Stimulated activated CD4-positive, alpha-beta T cell treated with anti-CD3 and anti-CD28 coated beads, TNF-alpha, amount 100 ng/mL, for 1 hour (primary cell): ENCODE data around the gene NSMF.

Experiments used
- DNase-seq, 3 donors: peaks; one replicate each; pipeline ENCODE4 v3.0.0-alpha.2; 2020; ENCODE audit warnings: low read depth in 3 of 3, low spot score in 1 of 3

NSMF gene

DNA sequence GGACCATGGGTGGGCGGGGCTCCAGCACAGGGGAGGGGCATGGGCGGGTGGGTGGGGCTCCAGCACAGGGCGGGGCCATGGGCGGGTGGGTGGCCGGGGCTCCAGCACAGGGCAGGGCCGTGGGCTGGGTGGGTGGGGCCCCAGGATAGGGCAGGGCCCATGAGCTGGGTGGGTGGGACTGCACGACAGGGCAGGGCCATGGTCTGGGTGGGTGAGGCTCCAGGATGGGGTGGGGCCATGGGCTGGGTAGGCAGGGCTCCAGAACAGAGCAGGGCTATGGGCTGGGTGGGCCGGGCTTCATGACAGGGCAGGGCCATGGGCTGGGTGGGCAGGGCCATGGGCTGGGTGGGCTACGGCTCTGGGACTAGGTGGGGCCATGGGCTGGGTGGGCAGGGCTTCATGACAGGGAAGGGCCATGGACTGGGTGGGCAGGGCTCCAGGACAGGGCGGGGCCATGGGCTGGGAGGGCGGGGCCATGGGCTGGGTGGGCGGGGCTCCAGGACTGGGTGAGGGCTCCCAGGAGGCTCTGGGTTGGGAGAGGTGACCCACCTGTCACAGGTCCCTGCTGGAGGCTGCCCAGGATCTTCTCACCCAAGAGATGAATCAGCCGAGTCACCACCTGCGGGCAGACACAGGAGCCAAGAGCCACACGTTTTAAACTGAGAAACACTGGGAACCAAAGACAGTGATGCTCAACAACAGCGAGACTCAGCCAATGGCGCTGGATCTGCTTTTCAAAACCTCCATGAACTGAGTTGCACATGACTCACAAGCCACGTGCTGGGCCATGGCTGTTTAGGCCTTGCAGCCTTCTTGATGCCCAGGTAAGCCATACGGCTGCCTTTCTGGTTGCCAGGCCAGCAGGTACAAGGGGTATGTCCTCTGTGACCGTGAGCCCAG lies 33.6 kb upstream of the NSMF start:
- no peak for DNase-seq

GRCh38 chr9:137491735-137492432 lies 32.8 kb upstream of the NSMF start:
- DNase-seq, result no peak

DNA sequence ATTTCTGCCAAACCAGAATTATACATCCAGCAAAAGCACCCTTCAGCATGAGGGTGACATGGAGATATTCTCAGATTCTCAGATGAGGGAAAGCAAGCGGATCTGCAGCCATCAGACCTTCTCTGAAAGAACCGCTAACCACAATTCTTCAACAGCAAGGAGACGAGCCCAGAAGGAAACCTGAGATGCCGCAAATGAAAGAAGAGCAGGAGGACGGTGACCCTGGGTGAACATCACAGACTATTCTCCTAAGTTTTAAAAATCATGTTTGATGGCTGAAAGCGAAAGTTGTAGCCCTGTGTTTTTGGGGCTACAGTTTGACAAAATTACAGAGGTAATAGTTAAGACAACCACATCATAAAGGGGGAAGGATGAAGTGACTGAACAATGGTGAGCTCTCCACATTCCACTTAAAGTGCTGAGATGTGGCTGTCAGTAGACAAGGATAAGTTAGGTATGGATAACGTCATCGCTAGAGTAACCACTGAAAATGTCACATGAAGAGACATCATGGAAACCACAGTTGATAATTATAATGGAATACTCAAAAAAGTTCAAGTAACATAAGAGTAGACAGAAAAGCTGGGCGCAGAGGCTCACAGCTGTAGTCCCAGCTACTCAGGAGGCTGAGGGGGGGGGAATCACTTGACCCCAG lies 31.5 kb upstream of the NSMF start:
- DNase-seq, result no peak

DNA sequence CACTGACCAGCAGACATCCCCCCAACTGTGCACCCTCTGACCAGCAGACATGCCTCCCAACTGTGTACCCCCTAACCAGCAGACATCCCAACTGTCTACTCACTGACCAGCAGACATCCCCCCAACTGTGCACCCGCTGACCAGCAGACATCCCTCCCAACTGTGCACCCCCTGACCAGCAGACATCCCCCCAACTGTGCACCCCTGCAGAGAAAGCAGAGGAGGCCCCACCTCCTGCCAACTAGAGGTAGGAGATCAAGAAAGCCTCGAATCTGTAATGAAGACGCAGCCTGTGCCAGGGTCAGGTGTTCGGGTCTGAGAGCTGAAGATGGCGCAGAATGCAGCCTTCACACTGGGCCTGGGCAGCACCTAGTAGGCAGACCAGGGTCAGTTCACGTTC lies 29.8 kb upstream of the NSMF start:
- no peak for DNase-seq

DNA sequence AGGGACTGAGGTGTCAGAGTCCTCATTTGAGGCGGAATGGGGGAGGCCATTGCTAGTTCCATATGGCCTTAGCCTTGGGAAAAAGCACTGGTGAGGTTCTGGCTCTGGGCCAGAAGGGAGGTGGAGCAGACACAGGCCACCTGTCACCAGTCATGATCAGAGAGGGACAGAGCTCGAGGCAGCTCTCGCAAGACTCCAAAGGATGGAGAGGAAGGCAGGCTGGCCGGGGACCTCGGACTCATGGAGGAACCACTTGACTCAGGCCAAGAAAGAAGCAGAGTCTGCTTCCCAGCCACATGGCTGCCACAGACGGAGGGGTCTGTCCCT lies 29.2 kb upstream of the NSMF start:
- no peak for DNase-seq

DNA sequence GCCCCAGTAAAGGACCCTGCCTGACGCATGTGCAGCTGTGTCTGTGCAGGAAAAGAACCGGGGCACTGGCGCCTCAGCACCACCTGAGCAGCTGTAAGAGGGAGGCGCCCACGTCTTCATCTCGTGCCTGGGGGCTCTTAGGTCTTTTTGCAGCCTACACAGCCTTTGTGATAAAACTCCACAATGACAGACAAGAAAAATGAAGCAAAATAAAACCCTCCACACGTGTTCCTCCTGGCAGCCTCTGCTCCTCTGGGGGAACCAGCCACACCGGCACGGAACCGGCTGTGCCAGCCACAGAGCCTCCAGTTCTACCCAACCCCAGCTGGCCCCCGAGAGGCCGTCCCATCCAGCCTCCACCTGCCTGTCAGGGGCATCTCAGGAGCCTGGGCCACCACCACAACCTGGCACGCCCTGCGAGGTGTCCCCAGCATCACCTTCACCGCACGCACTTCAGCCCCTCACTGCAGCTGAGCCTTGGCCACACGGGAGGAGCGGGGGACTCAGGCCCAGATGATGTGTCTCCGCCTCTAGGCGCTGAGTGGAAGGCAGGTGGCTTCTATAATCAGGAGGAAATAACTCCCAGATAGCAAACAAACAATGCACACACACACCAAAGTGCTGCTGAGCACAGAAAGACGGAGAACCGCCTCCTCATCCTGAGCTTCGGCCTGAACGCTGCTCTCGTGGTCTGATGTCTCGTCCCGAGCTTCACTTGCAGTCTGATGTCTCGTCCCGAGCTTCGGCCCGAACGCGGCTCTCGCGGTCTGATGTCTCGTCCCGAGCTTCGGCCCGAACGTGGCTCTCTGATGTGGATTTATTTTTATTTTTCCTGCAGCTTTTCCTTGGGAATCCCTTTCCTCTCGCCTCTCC lies 28.6 kb upstream of the NSMF start:
- no peak for DNase-seq

- no peak for DNase-seq
Measured at GRCh38 chr9:137486545-137487453, 27.7 kb upstream of the NSMF start.

- no peak for DNase-seq
Measured at GRCh38 chr9:137486141-137486490, 27.0 kb upstream of the NSMF start.

DNA sequence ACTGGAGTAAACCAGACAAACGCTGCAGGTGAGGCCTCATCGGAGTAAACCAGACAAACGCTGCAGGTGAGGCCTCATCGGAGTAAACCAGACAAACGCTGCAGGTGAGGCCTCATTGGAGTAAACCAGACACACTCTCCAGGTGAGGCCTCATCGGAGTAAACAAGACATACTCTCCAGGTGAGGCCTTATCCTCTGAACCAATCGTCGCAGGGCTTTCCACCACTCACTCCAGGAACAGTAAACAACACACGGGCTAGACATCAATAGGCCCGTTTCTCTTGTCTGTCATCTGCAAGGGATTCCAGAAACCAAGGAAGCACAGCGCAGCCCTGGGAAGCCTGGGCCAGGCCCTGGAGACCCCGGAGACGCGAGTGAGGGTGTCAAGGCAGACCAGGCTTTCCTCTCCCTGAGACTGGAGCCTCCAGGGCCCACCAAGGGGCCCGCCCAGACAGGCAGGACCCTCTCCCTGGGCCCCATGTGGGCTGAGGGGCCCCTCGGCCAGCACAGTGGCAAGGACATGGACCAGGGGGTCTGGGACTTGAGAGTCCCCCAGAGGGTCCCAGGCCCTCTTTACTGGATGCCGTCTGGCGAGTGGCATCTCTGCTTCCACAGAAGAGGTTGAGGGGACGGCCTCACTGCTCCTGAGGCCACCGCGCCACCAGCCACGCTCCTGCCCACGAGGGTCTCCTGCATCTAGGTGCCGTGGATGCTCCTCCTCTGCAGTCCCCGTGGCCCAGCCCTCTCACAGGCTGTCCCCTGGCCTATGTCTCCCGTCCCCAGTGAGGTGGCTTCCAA lies 26.4 kb upstream of the NSMF start:
- no peak for DNase-seq

GRCh38 chr9:137484551-137485315 lies 25.6 kb upstream of the NSMF start:
- DNase-seq, result no peak

DNA sequence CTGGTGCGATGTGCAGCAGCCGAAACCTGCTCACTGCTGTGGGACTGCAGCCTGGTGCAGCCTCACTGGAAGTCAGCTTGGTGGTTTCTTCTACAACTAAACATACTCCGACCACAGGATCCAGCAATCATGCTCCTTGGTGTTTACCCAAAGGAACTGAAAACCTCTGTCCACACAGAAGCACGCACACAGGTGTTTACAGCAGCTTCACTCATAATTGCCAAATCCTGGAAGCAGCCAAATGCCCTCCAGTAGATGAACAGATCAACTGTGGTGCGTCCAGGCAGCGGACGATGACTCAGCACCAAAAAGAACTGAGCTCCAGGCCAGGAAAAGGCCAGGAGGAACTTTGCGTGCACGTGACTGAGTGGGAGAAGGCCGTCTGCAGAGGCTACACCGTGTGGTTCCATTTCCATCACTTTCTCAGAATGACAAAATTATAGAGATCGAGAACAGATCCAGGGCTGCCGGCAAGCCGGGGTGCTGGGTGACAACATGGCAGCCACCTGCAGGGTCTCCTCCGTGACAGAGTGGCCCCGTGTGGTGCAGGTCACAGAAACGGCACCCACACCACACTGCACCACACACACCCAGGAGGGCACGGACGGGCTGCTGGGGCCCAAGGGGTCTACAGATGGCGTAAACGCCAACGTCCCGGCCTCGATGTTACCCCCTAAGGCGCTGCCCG lies 23.1 kb upstream of the NSMF start:
- no peak for DNase-seq

- no peak for DNase-seq
Measured at GRCh38 chr9:137480686-137481683, 21.9 kb upstream of the NSMF start.

GRCh38 chr9:137479892-137480685 lies 21.0 kb upstream of the NSMF start:
- DNase-seq, result no peak

- DNase-seq, result no peak
Measured at GRCh38 chr9:137478962-137479861, 20.1 kb upstream of the NSMF start.

DNA sequence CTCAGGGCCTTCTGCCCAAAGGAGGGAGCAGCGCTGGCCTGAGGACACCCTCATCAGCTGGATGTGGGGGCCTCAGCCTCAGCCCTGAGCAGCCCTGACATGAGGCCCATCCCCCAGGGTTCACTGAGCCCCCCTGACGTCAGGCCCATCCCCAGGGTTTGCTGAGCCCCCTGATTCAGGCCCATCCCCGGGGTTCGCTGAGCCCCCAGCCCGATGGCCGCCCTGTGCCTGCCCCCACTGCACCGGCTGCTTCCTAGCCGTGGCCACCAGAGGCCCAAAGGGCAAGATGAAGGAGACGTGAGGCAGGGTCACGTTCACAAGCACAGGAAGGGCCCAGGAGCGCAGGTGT lies 19.5 kb upstream of the NSMF start:
- no peak for DNase-seq
